Ovary (tissue), 9 donors: ENCODE data around the gene SMIM38. TPM values are rescaled to one million over a fixed set of nuclear protein-coding genes. Genes with fewer than 3 reads are reported as not detected.

Experiments
- DNase-seq, 5 donors: peaks; one replicate each; pipeline ENCODE4 v3.0.0-alpha.2; 2019 to 2020
- H3K27ac ChIP-seq, 2 donors: fragments of 200-600 bp; one replicate each; pipeline versions ENCODE4 v1.5.1 to v1.8.0; 2019 to 2022
- H3K27me3 ChIP-seq: fragments of 200-600 bp; one replicate; pipeline ENCODE4 v1.8.0; 2022
- H3K36me3 ChIP-seq: fragments of 200-600 bp; sonication (generic); one replicate; pipeline ENCODE4 v1.5.1; 2019
- H3K4me1 ChIP-seq: one replicate; pipeline ENCODE4 v1.8.1; 2013; ENCODE audit warnings: mild to moderate bottlenecking, moderate library complexity; ENCODE audit not compliant: insufficient read depth
- H3K4me3 ChIP-seq: fragments of 200-600 bp; sonication (generic); one replicate; pipeline ENCODE4 v1.5.1; 2017
- H3K9me3 ChIP-seq, 2 donors: fragments of 200-600 bp in 1 of 2; sonication (generic) in 1 of 2; one replicate each; pipeline versions ENCODE4 v1.5.1 to v1.8.1; 2013 to 2019; ENCODE audit warnings: mild to moderate bottlenecking in 1 of 2, moderate library complexity in 1 of 2
- EP300 ChIP-seq: sonication (generic); formaldehyde crosslinking; IDR thresholded peaks from one replicate; pipeline ENCODE4 v1.6.1; 2017; ENCODE audit warnings: antibody characterized with exemption
- POLR2A ChIP-seq: fragments of 450-650 bp; IDR thresholded peaks from one replicate; pipeline ENCODE4 v1.6.1; 2017; ENCODE audit warnings: antibody characterized with exemption, mild to moderate bottlenecking, moderate library complexity
- whole genome bisulfite sequencing, 3 donors: extraction: QIAGEN DNeasy Blood & Tissue Kit in 1 of 3; methylation state at CpG; one replicate each; pipeline versions ENCODE4 v1.1.5 to v1.1.7; 2013 to 2017; 5-methylcytosine and 5-hydroxymethylcytosine counted together
- intact Hi-C, 4 donors: fragments of 100-400 bp; cut with DNase I; formaldehyde crosslinking; loops; one replicate each; pipeline versions ENCODE4 v1.11.0 to v1.15.1; 2022 to 2023
- polyA plus RNA-seq, 2 donors: library from polyadenylated mRNA; stranded (reverse); fragments of 200-250 nt in 1 of 2; fragments of 350-450 nt in 1 of 2; fragmentation: Illumina TruSeq in 1 of 2; extraction: RNeasy Lipid Tissue Mini Kit (QIAGEN cat#74804) in 1 of 2; gene quantifications; one replicate each; pipeline ENCODE4 v1.2.3, GENCODE V29; 2013 to 2014
- total RNA-seq, 7 donors: library from RNA; depleted of rRNA in 2 of 7; stranded (reverse); fragments of >200 nt in 2 of 7; fragmentation: NEBNext Ultra II Directional in 3 of 7; extraction: Animal tissue kit (Norgen Biotek cat#: 25700) in 3 of 7; gene quantifications; one replicate each; pipeline versions ENCODE4 v1.1.0 to v1.2.4, GENCODE V29; 2016 to 2023
- TF ChIP-seq, protein P1 (sequence below), 3 donors: fragments of 450-650 bp in 2 of 3; fragments of 200-600 bp in 1 of 3; IDR thresholded peaks; one replicate each; pipeline versions ENCODE4 v1.5.1 to v1.8.0; 2016 to 2022; ENCODE audit warnings: antibody characterized with exemption in 3 of 3, mild to moderate bottlenecking in 1 of 3
- donor health status: DM: no; HTN: no; CAD: no; lungs with moderate emphysema.
- donor health status: DM: no; HTN: no; CAD: no.
- donor health status: Bipolar disorder and iron deficiency.
- donor health status: DM: yes; HTN: yes; CAD: no.
- donor health status: DM: no; HTN: no; CAD: no.
- donor health status: DM: yes; HTN: yes; CAD: no.

Gene SMIM38
- total and polyA plus RNA-seq, 9 donors, result 0.43 to 6.3 (median 2.1) TPM

- intact Hi-C loops, result no loop called here
- no peak for DNase-seq
- WGBS, 3 donors, result 65 to 80% (median 74%) methylated on average over 8 of the region's 8 CpGs
Measured at GRCh38 chr11:69203901-69204245, 48.1 kb downstream of the SMIM38 start.

GRCh38 chr11:69204246-69204940 lies 48.7 kb downstream of the SMIM38 start:
- no peak for DNase-seq
- 67 to 71% (median 67%) methylated on average over 19 of the region's 19 CpGs for WGBS, 3 donors
- intact Hi-C loops, result no loop called here
- TF ChIP-seq POLR2A (no peak), EP300 (no peak)
- TF ChIP-seq, protein P1, sequence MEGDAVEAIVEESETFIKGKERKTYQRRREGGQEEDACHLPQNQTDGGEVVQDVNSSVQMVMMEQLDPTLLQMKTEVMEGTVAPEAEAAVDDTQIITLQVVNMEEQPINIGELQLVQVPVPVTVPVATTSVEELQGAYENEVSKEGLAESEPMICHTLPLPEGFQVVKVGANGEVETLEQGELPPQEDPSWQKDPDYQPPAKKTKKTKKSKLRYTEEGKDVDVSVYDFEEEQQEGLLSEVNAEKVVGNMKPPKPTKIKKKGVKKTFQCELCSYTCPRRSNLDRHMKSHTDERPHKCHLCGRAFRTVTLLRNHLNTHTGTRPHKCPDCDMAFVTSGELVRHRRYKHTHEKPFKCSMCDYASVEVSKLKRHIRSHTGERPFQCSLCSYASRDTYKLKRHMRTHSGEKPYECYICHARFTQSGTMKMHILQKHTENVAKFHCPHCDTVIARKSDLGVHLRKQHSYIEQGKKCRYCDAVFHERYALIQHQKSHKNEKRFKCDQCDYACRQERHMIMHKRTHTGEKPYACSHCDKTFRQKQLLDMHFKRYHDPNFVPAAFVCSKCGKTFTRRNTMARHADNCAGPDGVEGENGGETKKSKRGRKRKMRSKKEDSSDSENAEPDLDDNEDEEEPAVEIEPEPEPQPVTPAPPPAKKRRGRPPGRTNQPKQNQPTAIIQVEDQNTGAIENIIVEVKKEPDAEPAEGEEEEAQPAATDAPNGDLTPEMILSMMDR (IDR thresholded peaks at IDR 0.05), result no peak
- Histone ChIP-seq H3K9me3 (peaks cover 0 to 3% of the 10 kb centered on the region in 2 donors), H3K4me1 (no peaks in the 10 kb centered on the region), H3K27ac (no peak overlapping the region), H3K27me3 (no peaks in the 10 kb centered on the region), H3K4me3 (no peak overlapping the region), H3K36me3 (no peaks in the 10 kb centered on the region)

More at GRCh38 chr11:69203901-69204245, 48.1 kb downstream of the SMIM38 start:
- no peak overlapping the region for H3K4me3 ChIP-seq
- no peaks in the 10 kb centered on the region for H3K36me3 ChIP-seq
- H3K4me1 ChIP-seq, result no peaks in the 10 kb centered on the region
- H3K27ac ChIP-seq, result no peak overlapping the region
- TF ChIP-seq POLR2A (no peak), EP300 (no peak)
- TF ChIP-seq, protein P1 (IDR thresholded peaks at IDR 0.05), result no peak
- no peaks in the 10 kb centered on the region for H3K27me3 ChIP-seq
- H3K9me3 ChIP-seq, result peaks cover 0 to 3% of the 10 kb centered on the region in 2 donors

GRCh38 chr11:69204941-69205742 lies 49.4 kb downstream of the SMIM38 start:
- Histone ChIP-seq H3K4me1 (no peaks in the 10 kb centered on the region), H3K9me3 (peaks cover 0 to 3% of the 10 kb centered on the region in 2 donors), H3K4me3 (no peak overlapping the region), H3K27ac (no peak overlapping the region), H3K36me3 (no peaks in the 10 kb centered on the region), H3K27me3 (no peaks in the 10 kb centered on the region)
- intact Hi-C loops, result no loop called here
- WGBS, 3 donors, result 80 to 88% (median 83%) methylated on average over 30 of the region's 30 CpGs
- no peak for TF ChIP-seq EP300
- TF ChIP-seq, protein P1 (IDR thresholded peaks at IDR 0.05), result no peak
- TF ChIP-seq POLR2A, result no peak
- no peak for DNase-seq

Other genes with a start within 250 kb of the SMIM38 start
- not detected for gene MRGPRD, start 174.9 kb upstream of the SMIM38 start, total RNA-seq
- not detected for gene MRGPRD, start 174.9 kb upstream of the SMIM38 start, polyA plus RNA-seq
- 100 to 1,000 TPM in 1 of 7 donors, 10 to 100 TPM in 6; 19.3 to 104 (median 35.2) TPM for gene MRGPRF, start 142.7 kb upstream of the SMIM38 start, total RNA-seq
- 10 to 100 TPM in 1 of 2 donors, 1 to 10 TPM in 1; 8.6 to 40.7 TPM for gene MRGPRF, start 142.7 kb upstream of the SMIM38 start, polyA plus RNA-seq
- gene TPCN2, start 107.0 kb upstream of the SMIM38 start, total RNA-seq, result 10 to 100 TPM; 20.2 to 35.7 (median 23.7) TPM
- 10 to 100 TPM in 1 of 2 donors, 1 to 10 TPM in 1; 6.5 to 12.4 TPM for gene TPCN2, start 107.0 kb upstream of the SMIM38 start, polyA plus RNA-seq
- gene MYEOV, start 138.2 kb downstream of the SMIM38 start, total RNA-seq, result under 1 TPM in 5 of 7 donors, not detected in 2; 0.12 to 0.79 (median 0.66) TPM
- gene MYEOV, start 138.2 kb downstream of the SMIM38 start, polyA plus RNA-seq, result under 1 TPM in 1 of 2 donors, not detected in 1; 0.21 TPM